Activated T-helper 9 cell treated with anti-CD3 and anti-CD28 coated beads, Interleukin-2, amount 50 U/mL, for 16 hours (primary cell): ENCODE measurements around the gene CDC37L1.
"Not testable (repeated sequence)": the region's sequence is repeated elsewhere in the genome, so short reads cannot be mapped to it uniquely, and the experiment has no call there.

Experiments used
- DNase-seq: peaks from one replicate; pipeline ENCODE4 v3.0.0-alpha.2; 2020; ENCODE audit warnings: low read depth

Gene CDC37L1

DNA sequence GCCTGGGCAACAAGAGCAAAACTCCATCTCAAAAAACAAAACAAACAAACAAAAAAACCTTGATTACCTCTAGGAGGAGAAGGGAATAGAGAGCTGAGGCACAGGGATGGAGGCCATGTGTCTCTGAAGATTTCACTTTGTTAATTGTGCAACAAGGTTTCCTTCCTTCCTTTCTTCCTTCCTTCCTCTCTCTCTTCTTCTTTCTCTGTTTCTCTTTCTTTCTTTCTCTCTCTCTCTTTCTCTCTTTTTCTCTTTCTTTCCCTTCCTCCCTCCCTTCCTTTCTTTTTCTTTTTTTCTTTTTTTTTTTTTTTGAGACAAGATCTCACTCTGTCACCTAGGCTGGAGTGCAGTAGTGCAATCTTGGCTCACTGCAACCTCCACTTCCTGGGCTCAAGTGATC is 75.2 kb downstream of the CDC37L1 start:
- not testable (repeated sequence) for DNase-seq

DNA sequence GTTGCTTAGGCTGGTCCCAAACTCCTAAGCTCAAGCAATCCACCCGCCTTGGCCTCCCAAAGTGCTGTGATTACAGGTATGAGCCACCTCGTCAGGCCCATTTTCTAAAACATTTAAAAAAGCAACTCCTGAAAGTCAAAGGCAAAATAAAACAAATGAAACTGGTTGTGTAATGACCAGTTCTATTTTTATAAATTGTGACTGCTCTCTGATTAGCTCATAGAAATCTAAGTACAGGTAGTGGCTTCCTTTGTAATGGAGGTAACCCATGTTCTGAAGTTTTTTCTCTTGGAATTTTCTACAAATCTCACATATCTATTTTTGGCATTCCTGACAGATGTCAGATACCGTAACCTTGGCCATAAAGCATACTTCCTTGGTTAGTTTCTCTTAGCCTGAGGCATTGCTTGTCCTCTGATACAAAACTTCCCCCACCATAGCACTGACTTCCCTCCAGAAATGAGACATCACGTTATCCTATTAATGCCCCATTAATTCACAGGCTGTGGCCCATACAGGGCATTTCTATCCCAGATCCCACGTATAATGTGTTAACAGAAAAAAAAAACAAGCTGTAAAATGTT is 75.7 kb downstream of the CDC37L1 start:
- DNase-seq, result no peak

GRCh38 chr9:4756420-4756819 is 77.1 kb downstream of the CDC37L1 start:
- DNase-seq, result no peak
